ENCODE data around the gene EMILIN2.
A peak's percentile ranks its signal among the peaks of the same experiment; 100 is the strongest.

EMILIN2 gene

GRCh38 chr18:2879889-2880288 is 33.1 kb downstream of the EMILIN2 start:
- no peak for DNase-seq

GRCh38 chr18:2880473-2880872 is 33.7 kb downstream of the EMILIN2 start:
- DNase-seq = no peak

- DNase-seq = no peak
Measured at GRCh38 chr18:2881088-2881839, 34.5 kb downstream of the EMILIN2 start.

GRCh38 chr18:2881840-2882195 is 35.0 kb downstream of the EMILIN2 start:
- DNase-seq = no peak

- DNase-seq = no peak
Measured at GRCh38 chr18:2882201-2882600, 35.4 kb downstream of the EMILIN2 start.

GRCh38 chr18:2883076-2883735 is 36.4 kb downstream of the EMILIN2 start:
- peak; percentile 62 to 70 for DNase-seq

GRCh38 chr18:2884706-2885285 is 38.0 kb downstream of the EMILIN2 start:
- no peak for DNase-seq

GRCh38 chr18:2887470-2887869 is 40.7 kb downstream of the EMILIN2 start:
- no peak for DNase-seq

GRCh38 chr18:2889761-2890192 is 43.0 kb downstream of the EMILIN2 start:
- DNase-seq = no peak

- no peak for DNase-seq
Measured at GRCh38 chr18:2890606-2891005, 43.8 kb downstream of the EMILIN2 start.

GRCh38 chr18:2891526-2892431 is 45.0 kb downstream of the EMILIN2 start:
- DNase-seq = peak in 1 of 2 experiments; percentile 41

GRCh38 chr18:2893056-2893455 is 46.2 kb downstream of the EMILIN2 start:
- DNase-seq = no peak

GRCh38 chr18:2893676-2894075 is 46.9 kb downstream of the EMILIN2 start:
- no peak for DNase-seq

GRCh38 chr18:2894131-2894840 is 47.5 kb downstream of the EMILIN2 start:
- peak in 1 of 2 experiments; percentile 7 for DNase-seq

GRCh38 chr18:2894841-2895370 is 48.1 kb downstream of the EMILIN2 start:
- no peak for DNase-seq

- DNase-seq = no peak
Measured at GRCh38 chr18:2895391-2895790, 48.6 kb downstream of the EMILIN2 start.

- DNase-seq = no peak
Measured at GRCh38 chr18:2896990-2897389, 50.2 kb downstream of the EMILIN2 start.

- DNase-seq = peak in 1 of 2 experiments; percentile 4
Measured at GRCh38 chr18:2897448-2898185, 50.8 kb downstream of the EMILIN2 start.

GRCh38 chr18:2898186-2898640 is 51.4 kb downstream of the EMILIN2 start:
- DNase-seq = no peak

- no peak for DNase-seq
Measured at GRCh38 chr18:2900684-2901422, 54.0 kb downstream of the EMILIN2 start.

All from activated T-cell treated with anti-CD3 and anti-CD28 coated beads, Interleukin-2, amount 50 U/mL, for 48 hours (primary cell).